Uterus (tissue), 2 donors: Measurements from ENCODE around the gene VAX1.

Source experiments
- CTCF ChIP-seq, 4 experiments: fragments of 200-600 bp in 2 of 4; fragments of 450-650 bp in 2 of 4; sonication (generic) in 2 of 4; IDR thresholded peaks; one replicate each; pipeline ENCODE4 v1.5.1; 2016 to 2019; ENCODE audit warnings: antibody characterized with exemption in 4 of 4, mild to moderate bottlenecking in 2 of 4, moderate library complexity in 1 of 4
- POLR2A ChIP-seq, 2 donors: fragments of 450-650 bp; IDR thresholded peaks; one replicate each; pipeline ENCODE4 v1.6.1; 2016; ENCODE audit warnings: antibody characterized with exemption in 2 of 2, mild to moderate bottlenecking in 1 of 2, moderate library complexity in 1 of 2

GRCh38 chr10:117094856-117095255, 43.2 kb downstream of the VAX1 start:
- TF ChIP-seq POLR2A (IDR thresholded peaks at IDR 0.05) (no peak), CTCF (IDR thresholded peaks at IDR 0.05) (no peak)
